HCT116 (cell line): Measurements from ENCODE around the gene TMEM192. TPM values are rescaled to one million over a fixed set of nuclear protein-coding genes. Genes with fewer than 3 reads are reported as not detected.

Experiments
- ATAC-seq: fragments of 200-7000 bp; cut with Tn5 transposase; 2 replicates; pipeline ENCODE4 v1.9.1; 2020; ENCODE audit warnings: mild to moderate bottlenecking, moderate library complexity
- BruUV-seq: library from RNA; stranded (reverse); fragments of 400-500 nt; replicated peaks from 2 replicates; lab custom pipeline; 2021; lab: Mats Ljungman, UMichigan
- CTCF ChIA-PET: fragments of 300-600 bp; sonication (Branson Sonifier 250); formaldehyde crosslinking; loops from one replicate; lab custom pipeline; 2021; ENCODE audit warnings: antibody characterized with exemption; lab: Charles Lee
- POLR2A ChIA-PET: fragments of 300-600, 350-600 bp; sonication (Branson Sonifier 250); formaldehyde crosslinking; loops from one replicate; lab custom pipeline; 2021; ENCODE audit warnings: antibody characterized with exemption; lab: Charles Lee
- RAD21 ChIA-PET, 2 experiments: fragments of 300-600 bp; sonication (Branson Sonifier 250); formaldehyde crosslinking; loops; one replicate each; lab custom pipeline; 2023; ENCODE audit warnings: low total read pairs in 2 of 2; ENCODE audit not compliant: uncharacterized antibody in 2 of 2, unreplicated experiment in 2 of 2, low non-redundant PET in 1 of 2; lab: Charles Lee
- DNase-seq: peaks from one replicate; pipeline ENCODE4 v3.0.0-alpha.2; 2010; ENCODE audit warnings: low read depth, low spot score
- H2AFZ ChIP-seq: fragments of 200-600 bp; shearing (Covaris generic), sonication (generic); 2 replicates; pipeline ENCODE4 v1.6.1; 2017; ENCODE audit warnings: low read depth, mixed run types, mixed read lengths, antibody characterized with exemption, low read length; ENCODE audit not compliant: poor library complexity, severe bottlenecking
- H3K27ac ChIP-seq: 2 replicates; pipeline ENCODE4 v1.5.1; 2012; ENCODE audit warnings: low read depth, low read length
- H3K27me3 ChIP-seq: fragments of 200-600 bp; sonication (generic); 2 replicates; pipeline ENCODE4 v1.6.1; 2016; ENCODE audit warnings: mixed run types, low read length, mixed read lengths; ENCODE audit not compliant: insufficient read depth
- H3K36me3 ChIP-seq, 2 experiments: fragments of 200-500 bp in 1 of 2; fragments of 200-600 bp in 1 of 2; sonication (Bioruptor generic) in 1 of 2; sonication (generic) in 1 of 2; 2 replicates each; pipeline versions ENCODE4 v1.5.1 to v1.6.1; 2014 to 2016; ENCODE audit warnings: low read length in 2 of 2, inconsistent platforms in 1 of 2, mixed read lengths in 1 of 2, mixed run types in 1 of 2; ENCODE audit not compliant: insufficient read depth in 2 of 2, control insufficient read depth in 1 of 2
- H3K4me1 ChIP-seq, 2 experiments: fragments of 200-600 bp in 1 of 2; sonication (generic) in 1 of 2; 2 replicates each; pipeline versions ENCODE4 v1.5.1 to v1.6.1; 2012 to 2017; ENCODE audit warnings: low read length in 2 of 2, inconsistent platforms in 1 of 2, mild to moderate bottlenecking in 1 of 2, mixed read lengths in 1 of 2, mixed run types in 1 of 2, moderate library complexity in 1 of 2; ENCODE audit not compliant: insufficient read depth in 2 of 2, control insufficient read depth in 1 of 2
- H3K4me2 ChIP-seq: fragments of 200-600 bp; sonication (generic); 2 replicates; pipeline ENCODE4 v1.6.1; 2017; ENCODE audit warnings: mixed run types, low read length, mixed read lengths
- H3K4me3 ChIP-seq, 2 experiments: fragments of 200-600 bp in 1 of 2; sonication (generic) in 1 of 2; replicated peaks in 1 of 2; 2 replicates each; pipeline ENCODE4 v1.5.1; 2011 to 2016; ENCODE audit warnings: low read length in 2 of 2, control low read depth in 1 of 2, low read depth in 1 of 2, mild to moderate bottlenecking in 1 of 2, mixed read lengths in 1 of 2, mixed run types in 1 of 2
- H3K79me2 ChIP-seq: fragments of 200-600 bp; sonication (generic); 2 replicates; pipeline ENCODE4 v1.6.1; 2017; ENCODE audit warnings: mild to moderate bottlenecking, mixed run types, low read length, moderate library complexity, mixed read lengths; ENCODE audit not compliant: insufficient read depth
- H3K9ac ChIP-seq: fragments of 200-600 bp; sonication (generic); 2 replicates; pipeline ENCODE4 v1.6.1; 2016; ENCODE audit warnings: low read length, mixed read lengths
- H3K9me2 ChIP-seq: fragments of 200-600 bp; sonication (generic), shearing (Covaris generic); 2 replicates; pipeline ENCODE4 v1.6.1; 2017; ENCODE audit warnings: mixed run types, mild to moderate bottlenecking, moderate library complexity; ENCODE audit not compliant: insufficient read depth
- H3K9me3 ChIP-seq, 2 experiments: fragments of 200-500 bp in 1 of 2; fragments of 200-600 bp in 1 of 2; sonication (Bioruptor generic) in 1 of 2; sonication (generic) in 1 of 2; 2 replicates each; pipeline ENCODE4 v1.6.1; 2014 to 2017; ENCODE audit warnings: low read length in 2 of 2, mixed read lengths in 2 of 2, inconsistent platforms in 1 of 2, low read depth in 1 of 2, mild to moderate bottlenecking in 1 of 2, mixed run types in 1 of 2, moderate library complexity in 1 of 2; ENCODE audit not compliant: control insufficient read depth in 1 of 2, insufficient read depth in 1 of 2
- H4K20me1 ChIP-seq: fragments of 200-600 bp; sonication (generic), shearing (Covaris generic); 2 replicates; pipeline ENCODE4 v1.6.1; 2017; ENCODE audit warnings: mixed run types, mild to moderate bottlenecking, moderate library complexity; ENCODE audit not compliant: insufficient read depth
- CBX3 ChIP-seq: IDR thresholded peaks from 2 replicates; pipeline ENCODE4 v1.6.1; 2012; ENCODE audit warnings: low read depth
- EGR1 ChIP-seq: IDR thresholded peaks from 2 replicates; pipeline ENCODE4 v1.6.1; 2012; ENCODE audit warnings: low read depth
- ELF1 ChIP-seq: IDR thresholded peaks from 2 replicates; pipeline ENCODE4 v1.6.1; 2012; ENCODE audit warnings: low read depth, borderline replicate concordance
- EZH2phosphoT487 ChIP-seq: fragments of 200-600 bp; IDR thresholded peaks from 2 replicates; pipeline ENCODE4 v1.6.1; 2018; ENCODE audit warnings: antibody characterized with exemption, borderline replicate concordance
- FOSL1 ChIP-seq: IDR thresholded peaks from 2 replicates; pipeline ENCODE4 v1.6.1; 2012; ENCODE audit warnings: low read depth
- JUND ChIP-seq: IDR thresholded peaks from 2 replicates; pipeline ENCODE4 v1.6.1; 2012
- RAD21 ChIP-seq: IDR thresholded peaks from 2 replicates; pipeline ENCODE4 v1.6.1; 2012; ENCODE audit warnings: low read depth, mild to moderate bottlenecking
- SIN3A ChIP-seq: IDR thresholded peaks from 2 replicates; pipeline ENCODE4 v1.6.1; 2012; ENCODE audit warnings: low read depth
- SP1 ChIP-seq: IDR thresholded peaks from 2 replicates; pipeline ENCODE4 v1.6.1; 2012; ENCODE audit warnings: low read depth
- SRF ChIP-seq: IDR thresholded peaks from 2 replicates; pipeline ENCODE4 v1.6.1; 2012; ENCODE audit warnings: low read depth
- TCF7L2 ChIP-seq: IDR thresholded peaks from 2 replicates; pipeline ENCODE4 v1.7.0; 2011; ENCODE audit warnings: borderline replicate concordance, inconsistent platforms; ENCODE audit not compliant: insufficient read depth, insufficient read length; ENCODE audit errors: extremely low read depth
- YY1 ChIP-seq: IDR thresholded peaks from 2 replicates; pipeline ENCODE4 v1.6.1; 2011; ENCODE audit warnings: low read length, low read depth, moderate library complexity, mild to moderate bottlenecking; ENCODE audit not compliant: insufficient replicate concordance; ENCODE audit errors: extremely low read depth
- ZFX ChIP-seq: fragments of 450-650 bp; IDR thresholded peaks from 2 replicates; pipeline ENCODE4 v1.6.1; 2017
- ZNF274 ChIP-seq: fragments of 200-500 bp; sonication (Bioruptor generic); IDR thresholded peaks from 2 replicates; pipeline ENCODE4 v1.6.1; 2014; ENCODE audit warnings: mild to moderate bottlenecking, low read depth, low read length, inconsistent platforms
- intact Hi-C: fragments of 100-400 bp; cut with micrococcal nuclease; formaldehyde crosslinking; loops from 2 replicates; pipeline ENCODE4 v1.10.0; 2022
- total RNA-seq: library from RNA; stranded (reverse); gene quantifications from one replicate; pipeline ENCODE4 v1.2.1, GENCODE V29; 2021; ENCODE audit not compliant: unreplicated experiment
- TF ChIP-seq, protein P1 (sequence below): IDR thresholded peaks from 2 replicates; pipeline ENCODE4 v1.6.1; 2012
- TF ChIP-seq, protein P2 (sequence below), 3 experiments: fragments of 200-600 bp in 1 of 3; sonication (generic) in 1 of 3; IDR thresholded peaks in 2 of 3; conservative IDR thresholded peaks in 1 of 3; 2 replicates each; pipeline ENCODE4 v1.5.1; 2012 to 2017; ENCODE audit warnings: low read depth in 2 of 3, low read length in 2 of 3, antibody characterized with exemption in 1 of 3, borderline replicate concordance in 1 of 3, control low read depth in 1 of 3, mild to moderate bottlenecking in 1 of 3, mixed read lengths in 1 of 3, mixed run types in 1 of 3, moderate library complexity in 1 of 3; ENCODE audit not compliant: insufficient read depth in 1 of 3
- TF ChIP-seq, protein P3 (sequence below): IDR thresholded peaks from 2 replicates; pipeline ENCODE4 v1.6.1; 2012; ENCODE audit warnings: low read depth
- TF ChIP-seq, protein P4 (sequence below): IDR thresholded peaks from 2 replicates; pipeline ENCODE4 v1.6.1; 2012

Gene TMEM192
- total RNA-seq, 1 experiment from 2014 or later: 13.1 TPM

DNA sequence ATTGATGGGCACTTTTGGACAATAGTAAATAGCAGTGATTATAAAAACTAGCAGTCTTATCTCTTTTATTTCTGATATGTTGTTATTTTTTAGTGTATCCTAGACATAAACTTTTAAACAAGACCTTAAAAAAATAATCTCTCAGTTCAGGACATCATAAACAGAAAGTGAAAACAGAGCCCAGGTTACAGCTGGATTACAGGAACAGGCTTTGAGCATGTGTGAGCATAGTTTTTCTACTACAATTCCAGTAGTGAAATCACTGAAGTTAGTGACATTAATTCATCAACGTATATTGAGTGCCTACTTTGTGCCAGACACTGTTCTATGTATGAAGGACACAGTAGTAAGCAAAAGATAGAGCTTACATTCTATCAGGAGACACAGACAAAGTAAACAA lies 42.1 kb downstream of the TMEM192 start:
- no peaks in the 10 kb centered on the region for H3K9me2 ChIP-seq
- BruUV-seq: no TSS peak
- H3K4me1 ChIP-seq: no peaks in the 10 kb centered on the region
- H4K20me1 ChIP-seq: no peaks in the 10 kb centered on the region
- no peaks in the 10 kb centered on the region for H3K9me3 ChIP-seq
- POLR2A ChIA-PET: no interaction called here
- TF ChIP-seq, protein P1, sequence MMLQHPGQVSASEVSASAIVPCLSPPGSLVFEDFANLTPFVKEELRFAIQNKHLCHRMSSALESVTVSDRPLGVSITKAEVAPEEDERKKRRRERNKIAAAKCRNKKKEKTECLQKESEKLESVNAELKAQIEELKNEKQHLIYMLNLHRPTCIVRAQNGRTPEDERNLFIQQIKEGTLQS: no peak
- TF ChIP-seq ZFX (no peak), JUND (no peak), EZH2phosphoT487 (no peak), SP1 (no peak), SIN3A (no peak), RAD21 (no peak), CBX3 (no peak), ELF1 (no peak), ZNF274 (no peak), TCF7L2 (no peak), EGR1 (no peak), FOSL1 (no peak), YY1 (no peak), SRF (no peak)
- TF ChIP-seq, protein P2, sequence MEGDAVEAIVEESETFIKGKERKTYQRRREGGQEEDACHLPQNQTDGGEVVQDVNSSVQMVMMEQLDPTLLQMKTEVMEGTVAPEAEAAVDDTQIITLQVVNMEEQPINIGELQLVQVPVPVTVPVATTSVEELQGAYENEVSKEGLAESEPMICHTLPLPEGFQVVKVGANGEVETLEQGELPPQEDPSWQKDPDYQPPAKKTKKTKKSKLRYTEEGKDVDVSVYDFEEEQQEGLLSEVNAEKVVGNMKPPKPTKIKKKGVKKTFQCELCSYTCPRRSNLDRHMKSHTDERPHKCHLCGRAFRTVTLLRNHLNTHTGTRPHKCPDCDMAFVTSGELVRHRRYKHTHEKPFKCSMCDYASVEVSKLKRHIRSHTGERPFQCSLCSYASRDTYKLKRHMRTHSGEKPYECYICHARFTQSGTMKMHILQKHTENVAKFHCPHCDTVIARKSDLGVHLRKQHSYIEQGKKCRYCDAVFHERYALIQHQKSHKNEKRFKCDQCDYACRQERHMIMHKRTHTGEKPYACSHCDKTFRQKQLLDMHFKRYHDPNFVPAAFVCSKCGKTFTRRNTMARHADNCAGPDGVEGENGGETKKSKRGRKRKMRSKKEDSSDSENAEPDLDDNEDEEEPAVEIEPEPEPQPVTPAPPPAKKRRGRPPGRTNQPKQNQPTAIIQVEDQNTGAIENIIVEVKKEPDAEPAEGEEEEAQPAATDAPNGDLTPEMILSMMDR (IDR thresholded peaks at IDR 0.05 in 2 of 3, conservative IDR thresholded peaks at IDR 0.05 in 1 of 3; ENCODE audit: borderline replicate concordance in 1 of 3, insufficient read depth in 1 of 3, low read depth in 2 of 3, low read length in 2 of 3): no peak
- TF ChIP-seq, protein P3, sequence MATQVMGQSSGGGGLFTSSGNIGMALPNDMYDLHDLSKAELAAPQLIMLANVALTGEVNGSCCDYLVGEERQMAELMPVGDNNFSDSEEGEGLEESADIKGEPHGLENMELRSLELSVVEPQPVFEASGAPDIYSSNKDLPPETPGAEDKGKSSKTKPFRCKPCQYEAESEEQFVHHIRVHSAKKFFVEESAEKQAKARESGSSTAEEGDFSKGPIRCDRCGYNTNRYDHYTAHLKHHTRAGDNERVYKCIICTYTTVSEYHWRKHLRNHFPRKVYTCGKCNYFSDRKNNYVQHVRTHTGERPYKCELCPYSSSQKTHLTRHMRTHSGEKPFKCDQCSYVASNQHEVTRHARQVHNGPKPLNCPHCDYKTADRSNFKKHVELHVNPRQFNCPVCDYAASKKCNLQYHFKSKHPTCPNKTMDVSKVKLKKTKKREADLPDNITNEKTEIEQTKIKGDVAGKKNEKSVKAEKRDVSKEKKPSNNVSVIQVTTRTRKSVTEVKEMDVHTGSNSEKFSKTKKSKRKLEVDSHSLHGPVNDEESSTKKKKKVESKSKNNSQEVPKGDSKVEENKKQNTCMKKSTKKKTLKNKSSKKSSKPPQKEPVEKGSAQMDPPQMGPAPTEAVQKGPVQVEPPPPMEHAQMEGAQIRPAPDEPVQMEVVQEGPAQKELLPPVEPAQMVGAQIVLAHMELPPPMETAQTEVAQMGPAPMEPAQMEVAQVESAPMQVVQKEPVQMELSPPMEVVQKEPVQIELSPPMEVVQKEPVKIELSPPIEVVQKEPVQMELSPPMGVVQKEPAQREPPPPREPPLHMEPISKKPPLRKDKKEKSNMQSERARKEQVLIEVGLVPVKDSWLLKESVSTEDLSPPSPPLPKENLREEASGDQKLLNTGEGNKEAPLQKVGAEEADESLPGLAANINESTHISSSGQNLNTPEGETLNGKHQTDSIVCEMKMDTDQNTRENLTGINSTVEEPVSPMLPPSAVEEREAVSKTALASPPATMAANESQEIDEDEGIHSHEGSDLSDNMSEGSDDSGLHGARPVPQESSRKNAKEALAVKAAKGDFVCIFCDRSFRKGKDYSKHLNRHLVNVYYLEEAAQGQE: no peak
- TF ChIP-seq, protein P4, sequence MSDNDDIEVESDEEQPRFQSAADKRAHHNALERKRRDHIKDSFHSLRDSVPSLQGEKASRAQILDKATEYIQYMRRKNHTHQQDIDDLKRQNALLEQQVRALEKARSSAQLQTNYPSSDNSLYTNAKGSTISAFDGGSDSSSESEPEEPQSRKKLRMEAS: no peak
- TF ChIP-seq, all 23 proteins: peak for 0
- DNase-seq (no peak), ATAC-seq (no peak)
- ChIA-PET CTCF (no interaction called here), RAD21 (no interaction called here)
- Histone ChIP-seq H2AFZ (no peak overlapping the region), H3K27me3 (no peaks in the 10 kb centered on the region), H3K4me3 (no peak overlapping the region), H3K9ac (no peak overlapping the region), H3K36me3 (no peaks in the 10 kb centered on the region), H3K4me2 (no peak overlapping the region), H3K79me2 (no peaks in the 10 kb centered on the region), H3K27ac (no peak overlapping the region)
- intact Hi-C loops: no loop called here
